GM12873 (cell line): ENCODE data around the gene LILRB2.

Experiments
- TF ChIP-seq, protein P1 (sequence below): IDR thresholded peaks from 2 replicates; pipeline ENCODE4 v1.5.1; 2012; ENCODE audit warnings: low read depth, mild to moderate bottlenecking, moderate library complexity, low read length, control low read depth; ENCODE audit not compliant: insufficient read depth; ENCODE audit errors: missing control alignments

LILRB2 gene

DNA sequence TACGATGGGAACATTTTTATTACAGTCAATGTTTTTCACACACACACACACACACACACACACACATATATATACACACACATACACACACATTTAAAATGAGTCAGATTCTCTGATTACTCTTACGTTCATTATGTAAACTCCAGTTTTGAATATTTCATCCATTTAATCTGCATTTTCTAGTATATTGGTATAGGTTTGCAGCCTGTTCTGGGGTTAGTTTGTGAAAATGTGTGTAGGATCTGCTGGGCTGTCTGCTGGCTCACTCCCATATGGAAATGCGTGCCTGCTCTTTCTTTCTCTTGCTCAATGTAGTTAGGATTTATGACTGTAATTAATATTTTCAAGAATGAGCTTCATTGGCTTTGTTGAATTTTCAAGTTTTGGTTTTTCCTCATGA, 7.1 kb downstream of the LILRB2 start:
- TF ChIP-seq, protein P1, sequence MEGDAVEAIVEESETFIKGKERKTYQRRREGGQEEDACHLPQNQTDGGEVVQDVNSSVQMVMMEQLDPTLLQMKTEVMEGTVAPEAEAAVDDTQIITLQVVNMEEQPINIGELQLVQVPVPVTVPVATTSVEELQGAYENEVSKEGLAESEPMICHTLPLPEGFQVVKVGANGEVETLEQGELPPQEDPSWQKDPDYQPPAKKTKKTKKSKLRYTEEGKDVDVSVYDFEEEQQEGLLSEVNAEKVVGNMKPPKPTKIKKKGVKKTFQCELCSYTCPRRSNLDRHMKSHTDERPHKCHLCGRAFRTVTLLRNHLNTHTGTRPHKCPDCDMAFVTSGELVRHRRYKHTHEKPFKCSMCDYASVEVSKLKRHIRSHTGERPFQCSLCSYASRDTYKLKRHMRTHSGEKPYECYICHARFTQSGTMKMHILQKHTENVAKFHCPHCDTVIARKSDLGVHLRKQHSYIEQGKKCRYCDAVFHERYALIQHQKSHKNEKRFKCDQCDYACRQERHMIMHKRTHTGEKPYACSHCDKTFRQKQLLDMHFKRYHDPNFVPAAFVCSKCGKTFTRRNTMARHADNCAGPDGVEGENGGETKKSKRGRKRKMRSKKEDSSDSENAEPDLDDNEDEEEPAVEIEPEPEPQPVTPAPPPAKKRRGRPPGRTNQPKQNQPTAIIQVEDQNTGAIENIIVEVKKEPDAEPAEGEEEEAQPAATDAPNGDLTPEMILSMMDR: no peak

DNA sequence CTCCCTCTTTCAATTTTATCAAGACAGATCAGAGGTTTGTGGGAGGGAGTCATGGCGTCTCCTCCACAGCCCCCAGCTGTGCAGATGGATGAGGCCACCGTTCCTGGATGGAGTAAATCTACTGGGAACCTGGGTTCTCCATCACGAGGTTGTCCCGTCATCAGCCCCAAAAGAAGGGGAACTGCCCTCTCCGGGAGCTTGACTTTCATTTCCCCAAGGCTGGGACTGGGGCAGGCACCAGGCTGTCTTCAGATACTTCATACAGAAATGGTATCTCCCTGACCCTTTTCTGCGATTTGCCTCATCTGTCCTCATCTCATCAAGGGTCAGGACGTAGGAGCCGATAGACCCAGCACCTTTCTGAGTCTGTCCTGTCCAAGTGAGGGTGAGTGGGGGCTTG, 9.8 kb downstream of the LILRB2 start:
- TF ChIP-seq, protein P1: no peak

DNA sequence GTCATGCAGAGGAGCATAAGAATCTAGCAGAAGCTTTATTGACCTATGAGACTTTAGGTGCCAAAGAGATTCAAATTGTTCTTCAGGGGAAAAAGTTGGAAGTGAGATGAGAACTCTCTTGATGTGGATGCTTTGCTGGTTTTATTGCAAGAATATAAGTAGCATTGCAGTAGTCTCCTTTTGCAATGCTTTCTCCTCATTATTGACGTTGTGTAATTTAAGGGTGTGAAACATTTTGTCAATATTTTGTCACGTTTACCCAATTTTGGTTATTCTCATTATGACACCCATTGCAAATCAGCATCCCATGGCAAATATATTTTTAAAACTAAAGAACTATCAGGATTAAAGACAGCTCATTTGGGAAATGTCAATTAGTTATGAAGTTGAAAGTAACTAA, 12.0 kb downstream of the LILRB2 start:
- TF ChIP-seq, protein P1: no peak

DNA sequence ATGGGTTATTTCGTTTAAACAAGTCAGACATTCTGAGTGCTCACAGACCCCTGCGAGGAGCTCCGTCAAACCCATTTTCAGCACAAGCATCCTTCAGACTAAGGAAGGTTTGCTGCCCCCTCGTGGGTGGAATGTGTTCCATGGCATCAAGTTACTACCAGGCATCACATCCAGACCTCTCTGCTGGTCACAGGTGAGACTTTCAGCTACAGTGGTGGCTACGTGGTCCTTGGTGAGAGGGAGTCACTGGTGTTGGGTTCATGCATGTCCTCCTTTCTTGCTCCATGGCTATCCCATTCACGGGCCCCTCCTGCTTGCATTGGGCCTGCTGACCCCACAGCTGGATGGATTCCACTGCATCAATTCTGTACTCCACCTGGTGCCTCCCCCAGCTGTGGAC, 14.8 kb downstream of the LILRB2 start:
- TF ChIP-seq, protein P1: peak; percentile 85

DNA sequence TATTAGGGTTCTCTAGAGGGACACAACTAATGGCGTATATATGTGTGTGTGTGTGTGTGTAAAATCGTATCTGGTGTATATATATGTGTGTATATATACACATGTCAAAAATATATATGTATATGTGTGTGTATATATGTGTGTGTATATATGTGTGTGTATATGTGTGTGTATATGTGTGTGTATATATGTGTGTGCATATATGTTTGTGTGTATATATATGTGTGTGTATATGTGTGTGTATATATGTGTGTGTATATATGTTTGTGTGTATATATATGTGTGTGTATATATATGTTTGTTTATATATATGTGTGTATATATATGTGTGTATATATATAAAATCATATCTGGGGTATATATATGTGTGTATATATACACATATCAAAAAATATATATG, 18.4 kb downstream of the LILRB2 start:
- TF ChIP-seq, protein P1: no peak

DNA sequence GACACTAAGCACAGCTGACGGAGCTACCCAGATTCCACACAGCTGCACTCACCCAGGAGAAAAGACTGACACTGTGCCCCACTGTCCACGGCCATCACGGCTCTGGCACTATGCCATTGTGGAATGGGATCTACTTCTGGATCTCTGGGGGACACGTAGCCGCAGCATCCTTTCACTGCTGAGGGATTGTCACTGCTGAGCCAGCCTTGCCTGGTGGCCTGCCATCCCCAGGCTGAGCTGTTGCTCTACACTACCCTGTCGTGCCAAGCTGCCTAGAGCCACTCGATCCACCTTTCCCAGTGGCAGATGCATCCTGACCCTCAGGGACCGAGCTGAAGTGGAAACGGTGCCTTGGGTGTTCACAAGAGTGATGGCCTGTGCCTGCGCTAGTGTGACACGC, 18.8 kb downstream of the LILRB2 start:
- TF ChIP-seq, protein P1: no peak

DNA sequence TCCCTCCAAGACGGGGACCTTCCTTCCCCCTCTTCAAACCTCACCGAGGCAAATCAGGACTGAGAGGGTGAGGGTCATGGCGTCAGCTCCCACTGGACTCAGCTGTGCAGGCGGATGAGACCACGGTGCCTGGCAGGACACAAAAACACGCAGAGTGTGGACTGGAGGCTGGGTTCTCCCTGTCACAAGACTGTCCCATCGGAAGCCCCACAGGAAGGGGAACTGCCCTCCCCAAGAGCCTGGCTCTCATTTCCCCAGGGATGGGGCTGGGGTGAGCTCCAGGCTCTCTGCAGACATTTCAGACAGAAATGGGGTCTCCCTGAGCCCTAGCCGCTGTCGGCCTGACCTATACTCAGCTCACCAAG, 23.8 kb downstream of the LILRB2 start, which contains the start of gene LILRB5:
Gene LILRB5, minus strand, starts transcription at position 158 of the 365 bp plus-strand sequence. Its CDS starts 80 bp downstream, at position 78.
- TF ChIP-seq, protein P1: no peak
